Stomach smooth muscle (tissue), 2 donors: ENCODE data around the gene PITRM1.

ENCODE experiments used
- H3K27ac ChIP-seq: one replicate; pipeline ENCODE4 v1.7.0; 2013; ENCODE audit warnings: mild to moderate bottlenecking, low read length, inconsistent platforms
- H3K27me3 ChIP-seq, 2 donors: one replicate each; pipeline ENCODE4 v1.7.0; 2013; ENCODE audit warnings: low read length in 2 of 2; ENCODE audit not compliant: insufficient read depth in 2 of 2, control insufficient read depth in 1 of 2
- H3K36me3 ChIP-seq, 2 donors: one replicate each; pipeline ENCODE4 v1.7.0; 2013; ENCODE audit warnings: low read length in 2 of 2; ENCODE audit not compliant: control insufficient read depth in 2 of 2, insufficient read depth in 2 of 2
- H3K4me1 ChIP-seq: one replicate; pipeline ENCODE4 v1.7.0; 2013; ENCODE audit warnings: low read length; ENCODE audit not compliant: control insufficient read depth, insufficient read depth
- H3K4me3 ChIP-seq, 2 donors: one replicate each; pipeline ENCODE4 v1.7.0; 2013; ENCODE audit warnings: low read length in 2 of 2
- H3K9ac ChIP-seq, 2 donors: one replicate each; pipeline ENCODE4 v1.7.0; 2013; ENCODE audit warnings: low read length in 2 of 2, mild to moderate bottlenecking in 1 of 2
- H3K9me3 ChIP-seq, 2 donors: one replicate each; pipeline ENCODE4 v1.7.0; 2013; ENCODE audit warnings: low read length in 2 of 2; ENCODE audit not compliant: control insufficient read depth in 2 of 2
- donor health status: healthy.
- donor health status: Pancreatic carcinoma.

The PITRM1 gene

GRCh38 chr10:3090388-3090787 lies 82.2 kb downstream of the PITRM1 start:
- Histone ChIP-seq H3K27me3 (no peaks in the 10 kb centered on the region), H3K4me3 (no peak overlapping the region), H3K9me3 (no peaks in the 10 kb centered on the region), H3K36me3 (no peaks in the 10 kb centered on the region), H3K4me1 (peaks cover 28% of the 10 kb centered on the region), H3K27ac (peak overlapping the region; percentile 18), H3K9ac (no peak overlapping the region)
